Mammary microvascular endothelial cell (primary cell): ENCODE results near the gene TSPOAP1. TPM values are rescaled to one million over a fixed set of nuclear protein-coding genes. Genes with fewer than 3 reads are reported as not detected.

ENCODE experiments used
- total RNA-seq: library from RNA; depleted of rRNA; stranded (reverse); fragments of >200 nt; gene quantifications from 2 replicates; pipeline ENCODE4 v1.2.3, GENCODE V29; 2015

TSPOAP1 gene, protein sequence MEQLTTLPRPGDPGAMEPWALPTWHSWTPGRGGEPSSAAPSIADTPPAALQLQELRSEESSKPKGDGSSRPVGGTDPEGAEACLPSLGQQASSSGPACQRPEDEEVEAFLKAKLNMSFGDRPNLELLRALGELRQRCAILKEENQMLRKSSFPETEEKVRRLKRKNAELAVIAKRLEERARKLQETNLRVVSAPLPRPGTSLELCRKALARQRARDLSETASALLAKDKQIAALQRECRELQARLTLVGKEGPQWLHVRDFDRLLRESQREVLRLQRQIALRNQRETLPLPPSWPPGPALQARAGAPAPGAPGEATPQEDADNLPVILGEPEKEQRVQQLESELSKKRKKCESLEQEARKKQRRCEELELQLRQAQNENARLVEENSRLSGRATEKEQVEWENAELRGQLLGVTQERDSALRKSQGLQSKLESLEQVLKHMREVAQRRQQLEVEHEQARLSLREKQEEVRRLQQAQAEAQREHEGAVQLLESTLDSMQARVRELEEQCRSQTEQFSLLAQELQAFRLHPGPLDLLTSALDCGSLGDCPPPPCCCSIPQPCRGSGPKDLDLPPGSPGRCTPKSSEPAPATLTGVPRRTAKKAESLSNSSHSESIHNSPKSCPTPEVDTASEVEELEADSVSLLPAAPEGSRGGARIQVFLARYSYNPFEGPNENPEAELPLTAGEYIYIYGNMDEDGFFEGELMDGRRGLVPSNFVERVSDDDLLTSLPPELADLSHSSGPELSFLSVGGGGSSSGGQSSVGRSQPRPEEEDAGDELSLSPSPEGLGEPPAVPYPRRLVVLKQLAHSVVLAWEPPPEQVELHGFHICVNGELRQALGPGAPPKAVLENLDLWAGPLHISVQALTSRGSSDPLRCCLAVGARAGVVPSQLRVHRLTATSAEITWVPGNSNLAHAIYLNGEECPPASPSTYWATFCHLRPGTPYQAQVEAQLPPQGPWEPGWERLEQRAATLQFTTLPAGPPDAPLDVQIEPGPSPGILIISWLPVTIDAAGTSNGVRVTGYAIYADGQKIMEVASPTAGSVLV (N-terminal part only)
- total RNA-seq: not detected in 2 replicates

GRCh38 chr17:58328195-58329034 is at the start of gene TSPOAP1:
Gene TSPOAP1, minus strand, starts transcription at chr17:58328795. Its CDS starts 875 bp downstream, at chr17:58327920.

GRCh38 chr17:58351831-58352595 is 23.4 kb upstream of the TSPOAP1 start, which contains the start of gene SUPT4H1:
Gene SUPT4H1, minus strand, starts transcription at chr17:58352201. Its CDS starts 66 bp downstream, at chr17:58352135.

DNA sequence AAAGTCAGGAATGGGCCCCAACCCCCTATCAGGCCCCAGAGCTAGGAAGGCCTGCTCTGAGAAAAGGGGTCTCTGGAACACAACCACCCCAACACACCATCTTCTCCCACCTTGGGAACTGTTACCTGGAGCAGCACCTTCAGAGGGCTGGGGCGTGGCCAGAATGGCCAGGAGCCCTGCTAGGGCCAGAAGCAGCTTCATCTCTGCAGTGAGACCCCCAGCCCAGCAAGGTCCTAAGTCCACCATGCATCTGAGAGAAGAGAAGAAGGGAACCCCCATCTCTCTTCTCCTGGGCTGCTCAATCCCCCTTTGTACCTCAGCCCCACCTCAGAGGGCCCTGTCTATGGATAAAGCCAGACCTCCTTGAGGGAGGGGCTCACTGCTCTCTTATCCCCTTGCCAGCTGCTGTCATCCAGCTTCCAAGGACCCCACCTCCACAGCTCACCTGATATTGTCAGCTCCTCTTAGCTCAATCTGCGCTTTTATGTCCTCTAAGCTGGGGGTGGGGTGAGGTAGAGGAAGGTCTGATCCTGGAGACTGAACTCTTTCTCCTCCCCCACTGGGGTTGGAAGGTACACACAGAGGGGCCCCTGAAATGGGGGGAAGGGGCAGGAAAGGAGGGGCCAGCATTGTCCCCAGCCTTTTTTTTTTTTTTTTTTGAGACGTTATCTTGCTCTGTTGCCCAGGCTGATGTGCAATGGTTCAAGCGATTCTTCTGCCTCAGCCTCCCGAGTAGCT is 47.9 kb downstream of the TSPOAP1 start, which contains the start of gene MPO:
TSS of gene MPO (minus strand) at position 456 of the 738 bp plus-strand sequence. CDS start at position 279, 177 bp downstream.

Other genes starting within 250 kb of the TSPOAP1 start
- 7.9 and 9.3 TPM in 2 replicates for gene DYNLL2, start 245.4 kb downstream of the TSPOAP1 start, total RNA-seq
- gene OR4D1, start 180.4 kb downstream of the TSPOAP1 start, total RNA-seq: not detected in 2 replicates
- not detected in 2 replicates for gene OR4D2, start 161.8 kb downstream of the TSPOAP1 start, total RNA-seq
- not detected in 2 replicates for gene EPX, start 136.1 kb downstream of the TSPOAP1 start, total RNA-seq
- 5.7 and 7.9 TPM in 2 replicates for gene MKS1, start 109.5 kb downstream of the TSPOAP1 start, total RNA-seq
- not detected in 2 replicates for gene LPO, start 90.2 kb downstream of the TSPOAP1 start, total RNA-seq
- gene MPO, start 47.9 kb downstream of the TSPOAP1 start, total RNA-seq: not detected in 2 replicates
- 41.1 and 42.5 TPM in 2 replicates for gene SUPT4H1, start 23.4 kb upstream of the TSPOAP1 start, total RNA-seq
- gene RNF43, start 88.7 kb upstream of the TSPOAP1 start, total RNA-seq: not detected in 2 replicates
- gene HSF5, start 159.6 kb upstream of the TSPOAP1 start, total RNA-seq: under 0.01 TPM in 1 of 2 replicates, not detected in the other
- gene MTMR4, start 185.8 kb upstream of the TSPOAP1 start, total RNA-seq: 27.2 and 34.1 TPM in 2 replicates